Lower lobe of right lung (tissue), 2 donors: ENCODE measurements around the gene NUF2. TPM values are rescaled to one million over a fixed set of nuclear protein-coding genes. Genes with fewer than 3 reads are reported as not detected.
A peak's percentile ranks its signal among the peaks of the same experiment; 100 is the strongest.
"Not testable (repeated sequence)": the region's sequence is repeated elsewhere in the genome, so short reads cannot be mapped to it uniquely, and the experiment has no call there.

Experiments
- ATAC-seq, 2 donors: fragments of 200-7000 bp; cut with Tn5 transposase; one replicate each; pipeline ENCODE4 v1.9.1; 2020 to 2022; ENCODE audit warnings: mild to moderate bottlenecking in 2 of 2, moderate library complexity in 2 of 2
- DNase-seq: peaks from one replicate; pipeline ENCODE4 v3.0.0-alpha.2; 2020
- H3K27ac ChIP-seq: fragments of 200-600 bp; one replicate; pipeline ENCODE4 v1.8.0; 2022
- H3K27me3 ChIP-seq: fragments of 200-600 bp; one replicate; pipeline ENCODE4 v1.8.0; 2022; ENCODE audit warnings: low read depth
- H3K36me3 ChIP-seq: fragments of 200-600 bp; one replicate; pipeline ENCODE4 v1.8.0; 2022; ENCODE audit warnings: mild to moderate bottlenecking
- H3K4me1 ChIP-seq: fragments of 200-600 bp; one replicate; pipeline ENCODE4 v1.8.0; 2022
- H3K4me3 ChIP-seq: fragments of 200-600 bp; one replicate; pipeline ENCODE4 v1.8.0; 2022; ENCODE audit warnings: mild to moderate bottlenecking
- H3K9me3 ChIP-seq: fragments of 200-600 bp; one replicate; pipeline ENCODE4 v1.8.0; 2022
- intact Hi-C: fragments of 100-400 bp; cut with DNase I; formaldehyde crosslinking; loops from one replicate; pipeline ENCODE4 v1.11.0; 2022
- total RNA-seq: library from RNA; stranded (reverse); fragmentation: NEBNext Ultra II Directional; extraction: Animal tissue kit (Norgen Biotek cat#: 25700); gene quantifications from one replicate; pipeline ENCODE4 v1.2.1, GENCODE V29; 2021
- TF ChIP-seq, protein P1 (sequence below): fragments of 200-600 bp; IDR thresholded peaks from one replicate; pipeline ENCODE4 v1.8.0; 2022; ENCODE audit warnings: antibody characterized with exemption, mild to moderate bottlenecking
- donor health status: DM: no; HTN: yes; CAD: no; lungs with severe emphysema.

Gene NUF2
- total RNA-seq, 1 donor from 2014 or later, result 0.92 TPM

DNA sequence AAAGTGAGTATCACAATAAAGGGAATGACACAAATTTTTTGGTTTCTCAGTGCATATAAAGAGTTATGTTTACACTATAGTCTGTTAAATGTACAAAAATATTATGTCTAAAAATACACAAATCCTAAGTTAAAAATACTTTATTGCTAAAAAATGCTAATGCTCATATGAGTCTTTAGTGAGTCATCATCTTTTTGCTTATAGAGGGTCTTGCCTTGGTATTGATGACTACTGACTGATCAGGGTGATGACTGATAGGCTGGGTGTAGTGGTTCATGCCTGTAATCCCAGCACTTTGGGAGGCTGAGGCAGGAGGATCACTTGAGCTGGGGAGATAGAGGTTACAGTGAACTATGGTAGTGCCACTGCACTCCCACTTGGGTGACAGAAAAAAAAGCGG, 12.9 kb upstream of the NUF2 start:
- Histone ChIP-seq H3K36me3 (no peaks in the 10 kb centered on the region), H3K4me3 (no peak overlapping the region), H3K27me3 (no peaks in the 10 kb centered on the region), H3K4me1 (no peaks in the 10 kb centered on the region), H3K27ac (no peak overlapping the region), H3K9me3 (no peaks in the 10 kb centered on the region)
- TF ChIP-seq, protein P1, sequence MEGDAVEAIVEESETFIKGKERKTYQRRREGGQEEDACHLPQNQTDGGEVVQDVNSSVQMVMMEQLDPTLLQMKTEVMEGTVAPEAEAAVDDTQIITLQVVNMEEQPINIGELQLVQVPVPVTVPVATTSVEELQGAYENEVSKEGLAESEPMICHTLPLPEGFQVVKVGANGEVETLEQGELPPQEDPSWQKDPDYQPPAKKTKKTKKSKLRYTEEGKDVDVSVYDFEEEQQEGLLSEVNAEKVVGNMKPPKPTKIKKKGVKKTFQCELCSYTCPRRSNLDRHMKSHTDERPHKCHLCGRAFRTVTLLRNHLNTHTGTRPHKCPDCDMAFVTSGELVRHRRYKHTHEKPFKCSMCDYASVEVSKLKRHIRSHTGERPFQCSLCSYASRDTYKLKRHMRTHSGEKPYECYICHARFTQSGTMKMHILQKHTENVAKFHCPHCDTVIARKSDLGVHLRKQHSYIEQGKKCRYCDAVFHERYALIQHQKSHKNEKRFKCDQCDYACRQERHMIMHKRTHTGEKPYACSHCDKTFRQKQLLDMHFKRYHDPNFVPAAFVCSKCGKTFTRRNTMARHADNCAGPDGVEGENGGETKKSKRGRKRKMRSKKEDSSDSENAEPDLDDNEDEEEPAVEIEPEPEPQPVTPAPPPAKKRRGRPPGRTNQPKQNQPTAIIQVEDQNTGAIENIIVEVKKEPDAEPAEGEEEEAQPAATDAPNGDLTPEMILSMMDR, result no peak
- DNase-seq, result no peak
- intact Hi-C loops, result no loop called here
- ATAC-seq, result no peak

DNA sequence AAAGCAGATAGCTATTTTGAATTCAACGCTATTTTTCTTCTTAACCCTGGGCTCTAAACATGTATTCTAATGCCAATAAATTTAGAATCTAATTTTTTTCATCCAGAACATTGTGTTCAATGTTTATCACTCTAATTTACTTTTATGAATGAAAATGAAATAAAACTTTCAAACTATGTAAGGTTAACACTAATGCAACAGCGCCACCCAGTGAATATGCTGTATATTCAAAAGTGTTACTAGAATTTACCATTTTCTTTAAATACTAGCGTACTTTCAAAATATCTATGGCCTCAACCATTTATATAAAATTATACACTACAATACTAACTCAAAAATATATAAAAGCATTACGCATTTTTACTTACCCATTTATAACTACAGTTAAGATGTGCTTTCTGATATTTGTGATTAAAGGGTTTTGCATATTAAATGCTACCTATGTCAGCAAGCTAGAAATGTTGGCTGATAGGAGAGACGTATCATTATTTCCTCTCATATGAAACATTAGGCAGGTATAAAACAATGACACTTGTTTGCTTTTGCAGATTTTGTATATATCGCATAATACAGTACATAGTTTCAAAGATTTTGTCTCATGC, 5.9 kb upstream of the NUF2 start:
- Histone ChIP-seq H3K4me3 (no peak overlapping the region), H3K27ac (no peak overlapping the region), H3K9me3 (no peaks in the 10 kb centered on the region), H3K27me3 (no peaks in the 10 kb centered on the region), H3K36me3 (peaks cover 16% of the 10 kb centered on the region), H3K4me1 (peaks cover 4% of the 10 kb centered on the region)
- intact Hi-C loops, result loop anchor here (5.0 to 10.0 kb wide), 2 partner anchors 439 to 471 kb away; no protein-coding TSS in a partner anchor
- DNase-seq (no peak), ATAC-seq (no peak)
- TF ChIP-seq, protein P1, result peak; percentile 64

DNA sequence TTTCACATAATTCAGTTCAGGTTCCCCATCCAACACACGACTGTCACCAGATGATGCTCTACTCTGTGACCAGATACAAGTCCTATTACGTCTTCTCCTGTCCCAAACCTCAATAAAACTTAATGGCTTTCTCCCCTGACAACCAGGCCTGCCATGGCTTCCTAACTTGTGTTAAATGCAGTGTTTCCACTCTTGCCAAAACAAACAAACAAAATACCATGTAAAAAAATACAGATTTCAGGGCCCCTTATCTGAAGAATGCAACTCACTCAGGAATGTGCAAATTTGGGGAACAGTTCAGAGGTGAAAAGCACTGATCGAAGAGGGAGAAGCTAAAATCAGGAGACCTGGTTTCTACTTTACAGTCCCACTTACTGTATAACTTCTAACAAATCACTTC, 863 bp upstream of the NUF2 start:
- H3K27ac ChIP-seq, result peak overlapping the region; percentile 68

DNA sequence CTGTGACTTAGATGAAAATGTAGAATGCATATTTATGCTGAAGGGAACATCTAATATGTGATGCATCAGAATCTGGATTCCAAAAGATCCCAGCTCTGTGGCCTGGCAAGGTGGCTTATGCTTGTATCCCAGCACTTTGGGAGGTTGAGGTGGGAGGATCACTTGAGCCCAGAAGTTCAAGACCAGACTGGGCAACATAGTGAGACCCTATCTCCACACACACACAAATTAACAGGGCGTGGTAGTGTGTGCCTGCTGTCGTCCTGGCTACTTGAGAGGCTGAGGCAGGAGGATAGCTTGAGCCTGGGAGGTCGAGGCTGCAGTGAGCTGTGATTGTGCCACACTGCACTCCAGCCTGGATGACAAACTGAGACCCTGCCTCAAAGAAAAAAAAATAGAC, 1.6 kb downstream of the NUF2 start:
- H3K9me3 ChIP-seq, H3K27ac ChIP-seq, DNase-seq, H3K27me3 ChIP-seq, H3K4me3 ChIP-seq, H3K36me3 ChIP-seq, intact Hi-C loops, ATAC-seq: not testable (repeated sequence)
- peaks cover 15% of the 10 kb centered on the region for H3K4me1 ChIP-seq

More for the DNA sequence above, 863 bp upstream of the NUF2 start:
- no peaks in the 10 kb centered on the region for H3K27me3 ChIP-seq
- H3K4me3 ChIP-seq, result peak overlapping the region; percentile 62
- peaks cover 15% of the 10 kb centered on the region for H3K4me1 ChIP-seq
- intact Hi-C loops, result no loop called here
- TF ChIP-seq, protein P1, result no peak
- H3K9me3 ChIP-seq, result no peaks in the 10 kb centered on the region
- no peak for ATAC-seq
- no peak for DNase-seq
- peaks cover 16% of the 10 kb centered on the region for H3K36me3 ChIP-seq

DNA sequence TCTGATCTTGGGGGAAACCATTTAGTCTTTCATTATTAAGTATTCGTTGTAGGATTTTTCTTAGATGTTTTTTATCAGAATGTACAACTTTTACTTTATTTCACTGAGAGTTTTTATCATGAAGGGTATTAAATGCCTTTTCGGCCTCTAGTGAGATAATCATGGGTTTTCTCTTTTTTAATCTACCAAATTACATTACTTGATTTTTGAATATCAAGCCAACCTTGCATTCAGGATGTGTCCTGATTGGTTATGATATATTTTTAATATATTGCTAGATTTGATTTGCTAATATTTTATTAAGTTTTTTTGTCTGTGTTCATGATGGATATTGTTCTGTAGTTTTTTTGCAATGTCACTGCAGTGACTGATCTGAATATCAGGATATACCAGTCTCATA, 9.4 kb downstream of the NUF2 start:
- TF ChIP-seq, protein P1, result no peak
- Histone ChIP-seq H3K27me3 (no peaks in the 10 kb centered on the region), H3K4me1 (no peaks in the 10 kb centered on the region), H3K27ac (no peak overlapping the region), H3K9me3 (no peaks in the 10 kb centered on the region), H3K36me3 (no peaks in the 10 kb centered on the region), H3K4me3 (no peak overlapping the region)
- intact Hi-C loops, result no loop called here
- ATAC-seq, result no peak
- DNase-seq, result no peak

DNA sequence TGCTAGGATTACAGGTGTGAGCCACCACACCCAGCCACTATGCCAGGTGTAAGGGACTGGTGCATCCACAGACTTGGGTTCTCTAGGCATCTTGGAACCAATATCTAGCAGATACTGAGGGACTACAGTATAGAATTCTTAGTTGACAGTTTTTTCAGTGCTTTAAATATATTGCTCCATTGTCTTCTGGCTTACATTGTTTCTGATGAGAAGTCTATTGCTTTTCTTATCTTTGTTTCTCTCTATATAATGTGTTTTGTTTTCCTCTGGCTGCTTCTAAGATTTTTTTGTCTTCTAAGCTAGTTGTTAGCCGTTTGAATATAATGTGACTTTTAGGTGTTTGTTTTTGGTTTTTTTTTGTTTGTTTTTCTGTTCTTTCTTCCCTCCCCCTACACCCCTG, 13.5 kb downstream of the NUF2 start:
- H3K4me1 ChIP-seq, result no peaks in the 10 kb centered on the region
- ATAC-seq, result no peak
- H3K27me3 ChIP-seq, result no peaks in the 10 kb centered on the region
- no peaks in the 10 kb centered on the region for H3K36me3 ChIP-seq
- H3K9me3 ChIP-seq, result no peaks in the 10 kb centered on the region
- intact Hi-C loops, result no loop called here
- DNase-seq, result no peak
- H3K4me3 ChIP-seq, result no peak overlapping the region
- TF ChIP-seq, protein P1, result no peak
- H3K27ac ChIP-seq, result no peak overlapping the region
